NB4 (cell line): ENCODE measurements around the gene SERPINF2.

Source experiments
- POLR2A ChIP-seq: IDR thresholded peaks from 2 replicates; pipeline ENCODE4 v1.6.1; 2011; ENCODE audit warnings: mild to moderate bottlenecking; ENCODE audit not compliant: insufficient read length; ENCODE audit errors: extremely low read depth
- TF ChIP-seq, protein P1 (sequence below): IDR thresholded peaks from one replicate; pipeline ENCODE4 v1.5.1; 2012; ENCODE audit warnings: low read depth, low read length
- TF ChIP-seq, protein P2 (sequence below): IDR thresholded peaks from 2 replicates; pipeline ENCODE4 v1.6.1; 2011; ENCODE audit warnings: low read depth, low read length

DNA sequence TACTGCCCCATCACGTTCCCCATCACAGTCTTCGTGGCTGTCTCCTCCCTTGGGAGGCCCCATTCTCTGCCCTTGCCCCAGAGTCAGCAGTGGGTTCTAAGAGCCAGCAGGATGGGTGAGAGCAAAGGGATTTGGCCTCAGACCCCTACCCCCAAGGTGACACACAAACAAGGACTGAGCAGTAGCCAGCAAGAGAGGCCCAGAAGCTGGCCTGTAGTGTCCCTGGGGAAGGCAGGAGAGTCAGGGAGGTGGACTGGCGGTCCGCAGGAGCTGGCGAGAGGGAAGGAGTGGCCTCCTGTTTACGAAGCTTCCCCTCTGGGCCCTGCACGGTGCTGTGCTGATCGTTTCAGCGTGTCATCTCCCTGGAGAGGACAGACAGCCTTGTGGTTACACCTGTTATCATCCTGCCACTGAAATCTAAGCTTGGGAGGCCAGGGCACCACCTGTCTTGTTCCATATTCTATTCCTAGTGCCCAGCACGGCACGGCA is 9.8 kb upstream of the SERPINF2 start:
- TF ChIP-seq, protein P1, sequence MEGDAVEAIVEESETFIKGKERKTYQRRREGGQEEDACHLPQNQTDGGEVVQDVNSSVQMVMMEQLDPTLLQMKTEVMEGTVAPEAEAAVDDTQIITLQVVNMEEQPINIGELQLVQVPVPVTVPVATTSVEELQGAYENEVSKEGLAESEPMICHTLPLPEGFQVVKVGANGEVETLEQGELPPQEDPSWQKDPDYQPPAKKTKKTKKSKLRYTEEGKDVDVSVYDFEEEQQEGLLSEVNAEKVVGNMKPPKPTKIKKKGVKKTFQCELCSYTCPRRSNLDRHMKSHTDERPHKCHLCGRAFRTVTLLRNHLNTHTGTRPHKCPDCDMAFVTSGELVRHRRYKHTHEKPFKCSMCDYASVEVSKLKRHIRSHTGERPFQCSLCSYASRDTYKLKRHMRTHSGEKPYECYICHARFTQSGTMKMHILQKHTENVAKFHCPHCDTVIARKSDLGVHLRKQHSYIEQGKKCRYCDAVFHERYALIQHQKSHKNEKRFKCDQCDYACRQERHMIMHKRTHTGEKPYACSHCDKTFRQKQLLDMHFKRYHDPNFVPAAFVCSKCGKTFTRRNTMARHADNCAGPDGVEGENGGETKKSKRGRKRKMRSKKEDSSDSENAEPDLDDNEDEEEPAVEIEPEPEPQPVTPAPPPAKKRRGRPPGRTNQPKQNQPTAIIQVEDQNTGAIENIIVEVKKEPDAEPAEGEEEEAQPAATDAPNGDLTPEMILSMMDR: no peak
- no peak for TF ChIP-seq POLR2A
- TF ChIP-seq, protein P2, sequence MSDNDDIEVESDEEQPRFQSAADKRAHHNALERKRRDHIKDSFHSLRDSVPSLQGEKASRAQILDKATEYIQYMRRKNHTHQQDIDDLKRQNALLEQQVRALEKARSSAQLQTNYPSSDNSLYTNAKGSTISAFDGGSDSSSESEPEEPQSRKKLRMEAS: no peak
